Type B pancreatic cell (in vitro differentiated cells): Measurements from ENCODE around the gene ZNF695. TPM values are rescaled to one million over a fixed set of nuclear protein-coding genes. Genes with fewer than 3 reads are reported as not detected.

Source experiments
- DNase-seq: peaks from one replicate; pipeline ENCODE4 v3.0.0; 2021; ENCODE audit warnings: mixed read lengths; ENCODE audit not compliant: unreplicated experiment; ENCODE audit errors: extremely low spot score
- H3K27ac Mint-ChIP-seq: 2 replicates; pipeline ENCODE4 v1.8.0; 2021; ENCODE audit warnings: mild to moderate bottlenecking, mixed read lengths
- H3K27me3 Mint-ChIP-seq: 2 replicates; pipeline ENCODE4 v1.8.0; 2021; ENCODE audit warnings: mixed read lengths
- H3K36me3 Mint-ChIP-seq: 2 replicates; pipeline ENCODE4 v1.8.0; 2021; ENCODE audit warnings: mixed read lengths
- H3K4me1 Mint-ChIP-seq: one replicate; pipeline ENCODE4 v1.8.0; 2021; ENCODE audit warnings: mixed read lengths; ENCODE audit not compliant: unreplicated experiment
- H3K4me3 Mint-ChIP-seq: 2 replicates; pipeline ENCODE4 v1.8.0; 2021; ENCODE audit warnings: mild to moderate bottlenecking, mixed read lengths
- H3K9me3 Mint-ChIP-seq: 2 replicates; pipeline ENCODE4 v1.8.0; 2021; ENCODE audit warnings: mixed read lengths
- total RNA-seq: library from RNA; stranded (reverse); gene quantifications from 2 replicates; pipeline ENCODE4 v1.2.1, GENCODE V29; 2021; ENCODE audit warnings: low replicate concordance
- TF ChIP-seq, protein P1 (sequence below): fragments of 200-600 bp; sonication (generic); conservative IDR thresholded peaks from 2 replicates; pipeline ENCODE4 v1.5.0; 2021; ENCODE audit warnings: antibody characterized with exemption, mild to moderate bottlenecking

ZNF695 gene
- total RNA-seq, 1 donor from 2014 or later = 17.9 TPM

DNA sequence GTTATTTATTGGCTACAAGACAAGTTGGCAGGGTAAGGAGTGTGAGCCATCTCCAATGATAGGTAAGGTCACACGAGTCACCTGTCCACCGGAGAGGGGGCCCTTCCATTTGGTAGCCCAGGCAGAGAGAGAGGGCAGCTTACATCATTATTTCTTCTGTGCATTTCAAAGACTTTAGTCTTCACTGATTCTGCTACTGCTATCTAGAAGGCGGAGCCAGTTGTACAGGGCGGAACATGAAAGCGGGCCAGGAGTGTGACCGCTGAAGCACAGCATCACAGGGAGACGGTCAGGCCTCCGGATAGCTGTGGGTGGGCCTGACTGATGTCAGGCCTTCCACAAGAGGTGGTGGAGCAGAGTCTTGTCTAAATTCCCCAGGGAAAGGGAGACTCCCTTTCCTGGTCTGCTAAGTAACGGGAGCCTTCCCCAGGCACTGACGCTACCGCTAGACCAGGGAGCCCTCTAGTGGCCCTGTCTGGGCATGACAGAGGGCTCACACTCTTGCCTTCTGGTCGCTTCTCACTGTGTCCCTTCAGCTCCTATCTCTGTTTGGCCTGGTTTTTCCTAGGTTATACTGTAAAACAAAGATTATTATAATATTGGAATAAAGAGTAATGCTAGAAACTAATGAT is 36.7 kb downstream of the ZNF695 start:
- Mint-ChIP-seq H3K27me3 (no peaks in the 10 kb centered on the region), H3K27ac (no peak overlapping the region), H3K4me1 (no peaks in the 10 kb centered on the region), H3K9me3 (peaks cover 31% of the 10 kb centered on the region), H3K36me3 (peaks cover 55% of the 10 kb centered on the region), H3K4me3 (no peak overlapping the region)
- TF ChIP-seq, protein P1, sequence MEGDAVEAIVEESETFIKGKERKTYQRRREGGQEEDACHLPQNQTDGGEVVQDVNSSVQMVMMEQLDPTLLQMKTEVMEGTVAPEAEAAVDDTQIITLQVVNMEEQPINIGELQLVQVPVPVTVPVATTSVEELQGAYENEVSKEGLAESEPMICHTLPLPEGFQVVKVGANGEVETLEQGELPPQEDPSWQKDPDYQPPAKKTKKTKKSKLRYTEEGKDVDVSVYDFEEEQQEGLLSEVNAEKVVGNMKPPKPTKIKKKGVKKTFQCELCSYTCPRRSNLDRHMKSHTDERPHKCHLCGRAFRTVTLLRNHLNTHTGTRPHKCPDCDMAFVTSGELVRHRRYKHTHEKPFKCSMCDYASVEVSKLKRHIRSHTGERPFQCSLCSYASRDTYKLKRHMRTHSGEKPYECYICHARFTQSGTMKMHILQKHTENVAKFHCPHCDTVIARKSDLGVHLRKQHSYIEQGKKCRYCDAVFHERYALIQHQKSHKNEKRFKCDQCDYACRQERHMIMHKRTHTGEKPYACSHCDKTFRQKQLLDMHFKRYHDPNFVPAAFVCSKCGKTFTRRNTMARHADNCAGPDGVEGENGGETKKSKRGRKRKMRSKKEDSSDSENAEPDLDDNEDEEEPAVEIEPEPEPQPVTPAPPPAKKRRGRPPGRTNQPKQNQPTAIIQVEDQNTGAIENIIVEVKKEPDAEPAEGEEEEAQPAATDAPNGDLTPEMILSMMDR = peak; percentile 63
- no peak for DNase-seq

DNA sequence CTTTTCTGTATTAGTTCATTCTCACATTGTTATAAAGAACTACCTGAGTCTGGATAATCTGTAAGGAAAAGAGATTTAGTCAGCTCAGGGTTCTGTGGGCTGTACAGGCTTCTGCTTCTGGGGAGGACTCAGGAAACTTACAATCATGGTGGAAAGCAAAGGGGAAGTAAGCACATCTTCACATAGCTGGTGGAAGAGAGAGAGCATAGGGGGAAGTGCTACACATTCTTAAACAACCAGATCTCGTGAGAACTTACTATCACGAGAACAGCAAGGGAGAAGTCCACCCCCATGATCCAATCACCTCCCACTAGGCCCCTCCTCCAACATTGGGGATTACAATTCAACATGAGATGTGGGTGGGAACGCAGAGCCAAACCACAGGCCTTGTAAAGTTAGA is 38.2 kb downstream of the ZNF695 start:
- no peak overlapping the region for H3K4me3 Mint-ChIP-seq
- no peak for DNase-seq
- no peaks in the 10 kb centered on the region for H3K27me3 Mint-ChIP-seq
- no peaks in the 10 kb centered on the region for H3K4me1 Mint-ChIP-seq
- TF ChIP-seq, protein P1 = no peak
- no peak overlapping the region for H3K27ac Mint-ChIP-seq
- peaks cover 26% of the 10 kb centered on the region for H3K9me3 Mint-ChIP-seq
- H3K36me3 Mint-ChIP-seq = peaks cover 45% of the 10 kb centered on the region

DNA sequence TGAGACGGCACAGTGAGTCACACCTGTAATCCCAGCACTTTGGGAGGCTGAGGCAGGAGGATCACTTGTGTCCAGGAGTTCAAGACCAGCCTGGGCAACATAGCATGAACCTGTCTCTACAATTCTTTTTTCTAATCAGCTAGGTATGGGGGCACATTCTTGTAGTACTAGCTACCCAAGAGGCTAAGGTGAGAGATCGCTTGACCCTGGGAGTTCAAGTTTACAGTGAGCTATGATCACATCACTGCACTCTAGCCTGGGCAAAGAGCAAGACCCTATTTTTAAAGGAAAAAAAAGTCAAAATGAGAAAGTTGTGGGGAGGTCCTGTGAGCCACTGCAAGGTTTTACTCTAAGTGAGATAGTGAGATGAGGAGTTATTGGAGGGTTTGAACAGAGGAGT is 41.4 kb downstream of the ZNF695 start:
- DNase-seq = no peak
- H3K27ac Mint-ChIP-seq = no peak overlapping the region
- no peaks in the 10 kb centered on the region for H3K4me1 Mint-ChIP-seq
- H3K9me3 Mint-ChIP-seq = peaks cover 23% of the 10 kb centered on the region
- TF ChIP-seq, protein P1 = no peak
- H3K27me3 Mint-ChIP-seq = no peaks in the 10 kb centered on the region
- peaks cover 51% of the 10 kb centered on the region for H3K36me3 Mint-ChIP-seq
- H3K4me3 Mint-ChIP-seq = no peak overlapping the region

DNA sequence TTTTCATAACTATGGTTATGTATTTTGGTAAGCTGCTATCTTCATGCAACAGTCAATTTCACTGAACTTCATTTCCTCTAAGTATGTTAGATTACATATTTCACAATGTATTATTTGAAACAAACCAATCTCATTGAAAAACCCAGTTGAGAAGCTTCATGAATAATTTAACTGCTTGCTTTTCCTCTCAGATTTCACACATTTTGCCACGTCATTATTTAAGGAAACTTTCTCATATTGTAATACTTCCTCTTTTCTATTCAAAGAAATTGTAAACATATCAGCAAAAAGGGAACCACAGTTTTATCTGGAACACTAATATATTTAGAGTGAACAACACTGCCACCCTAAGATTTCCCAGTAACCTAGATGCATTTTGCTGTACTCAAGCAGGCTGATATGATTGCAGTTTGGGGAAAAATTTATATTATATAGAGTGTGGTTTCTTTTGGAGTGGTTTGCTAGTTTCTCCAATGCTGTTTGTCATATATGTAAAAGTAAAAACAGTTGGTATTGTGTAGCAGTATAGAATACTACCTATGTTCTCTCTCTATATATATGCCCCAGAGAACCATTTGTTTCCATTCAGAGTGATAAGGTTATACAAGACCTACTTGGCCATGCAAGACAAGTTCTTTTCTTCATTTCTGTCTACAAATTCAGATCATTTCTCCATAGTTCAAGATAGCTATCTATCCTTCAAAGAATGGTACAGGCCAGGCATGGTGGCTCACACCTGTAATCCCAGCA is 47.7 kb downstream of the ZNF695 start:
- Mint-ChIP-seq H3K9me3 (peaks cover 5% of the 10 kb centered on the region), H3K27ac (no peak overlapping the region), H3K4me1 (no peaks in the 10 kb centered on the region), H3K27me3 (no peaks in the 10 kb centered on the region), H3K36me3 (peaks cover 30% of the 10 kb centered on the region), H3K4me3 (no peak overlapping the region)
- no peak for DNase-seq
- TF ChIP-seq, protein P1 = no peak

DNA sequence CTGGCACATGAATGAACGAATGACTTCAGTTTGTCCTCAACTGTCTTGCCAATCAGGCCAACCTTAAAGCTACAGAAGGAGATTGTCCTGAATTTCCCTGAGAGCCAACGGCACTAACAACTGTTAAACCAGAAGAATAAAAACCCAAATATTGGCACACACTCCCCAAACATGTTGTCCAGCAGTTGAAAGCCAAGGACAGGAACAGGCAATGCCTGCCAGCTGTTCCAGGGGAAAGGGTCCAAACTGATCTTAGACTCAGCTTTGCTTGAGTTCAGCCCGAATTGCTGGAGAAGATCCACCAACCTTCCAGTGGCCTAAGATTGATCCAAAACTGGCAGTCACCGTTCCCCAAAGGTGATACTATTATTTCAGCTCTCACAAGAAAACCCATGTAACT is 53.7 kb downstream of the ZNF695 start:
- Mint-ChIP-seq H3K27ac (no peak overlapping the region), H3K4me1 (no peaks in the 10 kb centered on the region), H3K36me3 (peaks cover 10% of the 10 kb centered on the region), H3K4me3 (no peak overlapping the region), H3K27me3 (no peaks in the 10 kb centered on the region), H3K9me3 (peaks cover 5% of the 10 kb centered on the region)
- DNase-seq = no peak
- TF ChIP-seq, protein P1 = no peak
